ENCODE results near the gene STAP1.

- TF ChIP-seq POLR2A (IDR thresholded peaks at IDR 0.05) (no peak), POLR2AphosphoS5 (IDR thresholded peaks at IDR 0.05) (no peak), CTCF (IDR thresholded peaks at IDR 0.05) (peak in 3 of 4 experiments; percentile 36 to 37 (median 37))
Measured at GRCh38 chr4:67549123-67549522, 9.4 kb upstream of the STAP1 start.
